ENCODE data around the gene MATN1. TPM values are rescaled to one million over a fixed set of nuclear protein-coding genes. Genes with fewer than 3 reads are reported as not detected.

Gene MATN1
- total RNA-seq, 1 donor from 2014 or later, result not detected

DNA sequence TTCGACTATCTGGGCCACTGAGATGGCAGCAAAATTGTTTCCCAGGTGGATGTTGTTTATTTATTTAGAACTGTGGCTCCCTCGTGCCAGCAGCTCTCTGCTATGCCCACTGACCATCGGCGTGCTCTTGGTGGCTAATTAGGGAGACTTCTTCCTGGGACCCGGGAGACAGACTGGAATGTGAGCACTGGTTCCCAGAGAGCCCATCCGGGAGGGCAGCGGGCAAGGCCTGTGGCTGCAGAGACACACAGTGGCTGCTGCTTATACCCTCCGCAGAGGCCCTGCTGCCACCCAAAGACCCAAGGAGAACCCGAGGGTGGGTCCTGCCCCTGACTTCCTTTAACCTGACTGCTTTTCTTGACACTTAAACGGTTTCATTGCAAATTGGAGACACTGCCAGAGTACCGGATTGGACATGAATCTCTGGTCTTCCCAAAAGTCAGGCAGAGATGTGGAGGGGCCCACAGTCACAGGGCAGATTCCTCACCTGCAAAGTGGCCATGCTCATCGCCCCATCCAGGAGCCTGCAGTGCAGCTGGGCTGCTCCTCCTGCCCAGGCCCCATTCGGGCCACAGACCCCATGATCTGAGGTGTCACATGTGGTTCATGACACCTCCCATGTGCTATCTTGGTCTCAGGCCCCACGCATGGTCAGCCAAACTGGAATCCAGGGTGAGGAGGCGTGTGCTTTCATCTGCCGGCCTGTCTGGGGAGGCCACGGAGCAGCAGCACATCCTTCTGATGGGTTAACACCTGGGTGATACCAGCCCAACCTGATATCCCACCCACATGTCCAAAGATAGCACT, 5.7 kb upstream of the MATN1 start:
- DNase-seq (ENCODE audit: low read depth), result no peak
- TF ChIP-seq, protein P1, sequence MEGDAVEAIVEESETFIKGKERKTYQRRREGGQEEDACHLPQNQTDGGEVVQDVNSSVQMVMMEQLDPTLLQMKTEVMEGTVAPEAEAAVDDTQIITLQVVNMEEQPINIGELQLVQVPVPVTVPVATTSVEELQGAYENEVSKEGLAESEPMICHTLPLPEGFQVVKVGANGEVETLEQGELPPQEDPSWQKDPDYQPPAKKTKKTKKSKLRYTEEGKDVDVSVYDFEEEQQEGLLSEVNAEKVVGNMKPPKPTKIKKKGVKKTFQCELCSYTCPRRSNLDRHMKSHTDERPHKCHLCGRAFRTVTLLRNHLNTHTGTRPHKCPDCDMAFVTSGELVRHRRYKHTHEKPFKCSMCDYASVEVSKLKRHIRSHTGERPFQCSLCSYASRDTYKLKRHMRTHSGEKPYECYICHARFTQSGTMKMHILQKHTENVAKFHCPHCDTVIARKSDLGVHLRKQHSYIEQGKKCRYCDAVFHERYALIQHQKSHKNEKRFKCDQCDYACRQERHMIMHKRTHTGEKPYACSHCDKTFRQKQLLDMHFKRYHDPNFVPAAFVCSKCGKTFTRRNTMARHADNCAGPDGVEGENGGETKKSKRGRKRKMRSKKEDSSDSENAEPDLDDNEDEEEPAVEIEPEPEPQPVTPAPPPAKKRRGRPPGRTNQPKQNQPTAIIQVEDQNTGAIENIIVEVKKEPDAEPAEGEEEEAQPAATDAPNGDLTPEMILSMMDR (conservative IDR thresholded peaks at IDR 0.05; ENCODE audit: low read depth, low read length), result no peak
- H3K4me3 ChIP-seq (ENCODE audit: low read depth, low read length), result no peak overlapping the region

DNA sequence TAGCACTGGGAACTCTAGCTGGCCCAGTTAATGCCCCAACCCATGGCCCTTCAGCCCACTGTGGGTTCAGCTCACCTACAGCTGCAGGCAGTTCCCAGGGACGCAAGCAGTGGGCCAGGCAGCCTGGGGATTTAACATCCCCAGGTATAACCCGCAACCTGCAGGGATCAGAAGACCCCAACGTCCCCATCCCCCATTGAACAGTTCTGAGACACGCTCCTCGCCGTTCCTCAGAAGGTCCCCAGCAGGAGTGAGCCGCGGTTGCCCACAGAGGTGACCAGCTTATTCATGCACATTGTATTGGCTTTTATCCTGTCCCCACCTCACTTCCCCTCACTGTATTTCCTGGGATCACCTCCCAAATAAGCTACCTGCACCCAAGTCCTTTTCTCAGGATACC, 5.0 kb upstream of the MATN1 start:
- H3K4me3 ChIP-seq (ENCODE audit: low read depth, low read length), result no peak overlapping the region
- DNase-seq (ENCODE audit: low read depth), result no peak
- TF ChIP-seq, protein P1 (conservative IDR thresholded peaks at IDR 0.05; ENCODE audit: low read depth, low read length), result no peak

DNA sequence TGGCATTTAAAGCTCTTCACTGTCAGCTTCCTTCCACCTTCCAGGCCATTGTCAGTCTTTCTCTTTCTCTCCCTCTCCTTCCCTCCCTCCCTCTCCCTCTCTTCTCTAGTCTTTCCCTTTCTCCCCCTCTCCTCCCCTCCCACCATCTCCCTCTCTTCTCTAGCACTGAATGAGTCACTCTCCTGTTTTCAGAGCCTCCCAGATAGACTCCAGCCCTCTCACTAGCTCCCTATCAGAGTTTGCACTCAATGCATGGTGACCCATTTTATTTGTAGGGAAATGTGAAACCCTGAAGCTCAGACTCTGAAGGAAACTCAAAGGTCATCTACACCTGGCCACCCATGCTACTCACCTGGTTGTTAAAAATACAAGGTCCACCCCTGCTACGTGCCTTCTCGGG, 4.4 kb upstream of the MATN1 start:
- H3K4me3 ChIP-seq (ENCODE audit: low read depth, low read length), result no peak overlapping the region
- TF ChIP-seq, protein P1 (conservative IDR thresholded peaks at IDR 0.05; ENCODE audit: low read depth, low read length), result no peak
- no peak for DNase-seq (ENCODE audit: low read depth)

DNA sequence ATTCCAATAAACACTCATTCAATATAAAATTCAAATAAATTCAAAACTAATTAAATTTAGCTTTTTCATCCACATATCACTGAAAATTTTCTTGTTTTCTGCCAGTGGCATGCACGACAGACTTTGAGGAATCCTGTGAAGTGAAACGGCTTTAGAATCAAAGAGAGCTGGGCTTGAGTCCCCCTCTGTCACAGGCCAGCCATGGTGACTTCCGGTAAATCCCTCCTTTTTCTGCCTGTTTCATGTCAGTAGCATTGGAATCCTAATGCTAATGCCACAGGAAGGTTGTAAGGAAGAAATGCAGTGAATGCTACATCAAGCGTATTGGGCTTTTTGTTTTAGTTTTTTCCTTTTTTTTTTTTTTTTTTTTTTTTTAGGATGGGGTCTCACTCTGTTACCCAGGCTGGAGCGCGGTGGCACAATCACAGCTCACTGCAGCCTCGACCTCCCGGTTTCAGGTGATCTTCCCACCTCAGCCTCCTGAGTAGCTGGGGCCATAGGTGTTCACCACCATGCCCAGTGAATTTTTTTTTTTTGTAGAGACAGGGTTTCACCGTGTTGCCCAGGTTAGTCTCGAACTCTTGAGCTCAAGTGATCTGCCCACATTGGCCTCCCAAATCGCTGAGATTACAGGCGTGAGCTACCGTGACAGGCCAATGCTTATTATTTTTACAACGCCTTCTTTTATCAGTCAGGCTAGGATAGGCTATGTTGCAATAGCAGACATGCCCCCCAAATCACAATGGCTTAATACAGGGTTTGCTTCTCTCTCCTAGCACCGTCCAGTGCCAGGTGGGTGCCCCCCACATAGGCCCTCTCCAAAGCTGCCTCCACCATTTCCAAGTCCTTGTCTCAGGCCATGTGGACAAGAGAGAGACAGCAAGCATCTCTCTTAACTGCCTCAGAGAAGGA, 3.6 kb upstream of the MATN1 start:
- no peak for DNase-seq (ENCODE audit: low read depth)
- TF ChIP-seq, protein P1 (conservative IDR thresholded peaks at IDR 0.05; ENCODE audit: low read depth, low read length), result no peak

DNA sequence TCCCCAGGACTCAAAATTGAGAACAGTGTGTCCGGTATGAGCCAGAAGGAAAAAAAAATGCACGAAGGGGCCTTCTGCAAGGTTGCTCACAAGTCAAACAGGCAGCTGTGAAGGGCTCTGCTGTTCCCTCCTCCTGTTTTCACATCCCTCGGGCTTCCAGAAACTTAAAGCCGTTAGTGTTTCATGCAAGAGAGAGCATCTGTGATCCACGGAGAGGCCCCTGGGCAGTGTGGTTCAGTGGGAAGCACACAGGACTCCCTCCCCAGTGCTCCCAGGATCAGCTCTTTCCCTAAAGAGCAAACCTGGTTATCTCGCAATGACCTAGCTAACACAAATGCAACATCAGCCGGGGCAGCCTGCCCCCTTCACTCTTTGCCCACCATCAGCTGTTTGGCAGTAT, 2.9 kb upstream of the MATN1 start:
- H3K4me3 ChIP-seq (ENCODE audit: low read depth, low read length), result no peak overlapping the region
- no peak for DNase-seq (ENCODE audit: low read depth)
- TF ChIP-seq, protein P1 (conservative IDR thresholded peaks at IDR 0.05; ENCODE audit: low read depth, low read length), result no peak

More for the DNA sequence above, 3.6 kb upstream of the MATN1 start:
- no peak overlapping the region for H3K4me3 ChIP-seq (ENCODE audit: low read depth, low read length)

DNA sequence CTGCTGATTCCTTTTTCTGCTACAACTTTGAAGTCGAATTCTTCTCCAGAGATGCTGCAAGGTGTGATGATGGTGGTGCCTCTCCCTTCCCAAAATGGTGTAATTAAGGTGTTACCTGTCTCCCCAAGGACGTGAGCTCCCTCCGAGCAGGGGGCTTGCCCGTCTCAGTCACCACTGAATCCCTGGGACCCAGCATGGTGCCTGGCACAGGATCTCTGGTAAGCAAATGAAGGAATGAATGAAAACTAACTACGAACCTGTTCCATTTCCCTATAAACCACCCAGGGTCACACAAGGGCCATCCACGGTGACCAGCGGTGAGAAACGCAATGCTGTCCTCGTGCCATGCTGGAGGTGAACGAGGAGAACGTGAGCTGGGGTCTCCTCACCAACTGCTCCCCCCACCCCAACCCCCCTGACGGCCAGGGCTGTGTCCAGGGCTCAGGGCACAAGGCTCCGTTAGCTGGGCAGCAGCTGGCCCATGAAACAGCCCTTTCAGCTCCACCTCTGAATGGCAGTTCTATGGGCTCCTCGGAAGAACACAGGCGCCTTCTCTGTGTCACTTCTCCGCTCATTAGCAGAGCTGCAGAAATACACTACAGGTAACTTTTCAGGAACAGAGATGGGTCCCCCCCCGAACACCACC, 2.2 kb upstream of the MATN1 start:
- DNase-seq (ENCODE audit: low read depth), result no peak
- no peak overlapping the region for H3K4me3 ChIP-seq (ENCODE audit: low read depth, low read length)
- TF ChIP-seq, protein P1 (conservative IDR thresholded peaks at IDR 0.05; ENCODE audit: low read depth, low read length), result no peak

All from epithelial cell of proximal tubule (primary cell).